Measurements from ENCODE around the gene GPR160. TPM values are rescaled to one million over a fixed set of nuclear protein-coding genes. Genes with fewer than 3 reads are reported as not detected.
"Not testable (repeated sequence)": the region's sequence is repeated elsewhere in the genome, so short reads cannot be mapped to it uniquely, and the experiment has no call there.

Gene GPR160
- polyA plus RNA-seq, 3 donors: 10.0 to 19.7 (median 11.5) TPM

DNA sequence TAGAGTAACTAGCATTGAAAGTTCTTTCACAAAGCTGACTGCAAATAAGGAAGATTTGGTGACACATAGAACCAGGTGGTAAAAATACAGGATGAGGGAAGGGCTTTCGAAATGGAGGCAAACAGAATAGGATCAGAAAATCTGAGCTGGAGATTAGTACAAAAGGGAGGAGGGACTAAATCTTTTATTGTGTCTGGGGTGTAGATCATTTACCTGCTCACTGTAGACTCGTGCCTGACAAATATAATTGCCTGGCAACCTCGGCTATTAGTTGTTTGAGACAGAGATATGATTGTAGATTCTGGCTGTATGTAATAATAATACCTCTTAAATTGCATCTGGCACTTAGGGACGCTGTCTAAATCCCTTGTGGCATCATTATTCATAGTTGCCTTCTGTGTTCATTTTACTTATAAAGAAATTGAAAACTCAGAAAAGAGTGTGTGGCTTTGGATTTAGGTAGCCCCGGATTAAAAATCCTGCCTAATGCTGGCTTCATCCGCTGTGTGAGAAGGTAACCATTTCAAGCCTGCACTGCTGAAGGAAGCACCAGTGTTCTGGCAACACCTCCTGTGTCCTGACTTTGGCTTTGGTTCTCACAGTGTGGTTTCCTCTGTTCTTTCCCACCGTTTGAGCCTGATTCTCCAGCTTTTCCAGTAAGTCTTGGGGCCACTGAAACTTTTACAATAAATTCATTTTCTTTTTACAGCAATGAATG, 25.0 kb upstream of the GPR160 start:
- TF ChIP-seq, protein P1, sequence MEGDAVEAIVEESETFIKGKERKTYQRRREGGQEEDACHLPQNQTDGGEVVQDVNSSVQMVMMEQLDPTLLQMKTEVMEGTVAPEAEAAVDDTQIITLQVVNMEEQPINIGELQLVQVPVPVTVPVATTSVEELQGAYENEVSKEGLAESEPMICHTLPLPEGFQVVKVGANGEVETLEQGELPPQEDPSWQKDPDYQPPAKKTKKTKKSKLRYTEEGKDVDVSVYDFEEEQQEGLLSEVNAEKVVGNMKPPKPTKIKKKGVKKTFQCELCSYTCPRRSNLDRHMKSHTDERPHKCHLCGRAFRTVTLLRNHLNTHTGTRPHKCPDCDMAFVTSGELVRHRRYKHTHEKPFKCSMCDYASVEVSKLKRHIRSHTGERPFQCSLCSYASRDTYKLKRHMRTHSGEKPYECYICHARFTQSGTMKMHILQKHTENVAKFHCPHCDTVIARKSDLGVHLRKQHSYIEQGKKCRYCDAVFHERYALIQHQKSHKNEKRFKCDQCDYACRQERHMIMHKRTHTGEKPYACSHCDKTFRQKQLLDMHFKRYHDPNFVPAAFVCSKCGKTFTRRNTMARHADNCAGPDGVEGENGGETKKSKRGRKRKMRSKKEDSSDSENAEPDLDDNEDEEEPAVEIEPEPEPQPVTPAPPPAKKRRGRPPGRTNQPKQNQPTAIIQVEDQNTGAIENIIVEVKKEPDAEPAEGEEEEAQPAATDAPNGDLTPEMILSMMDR (IDR thresholded peaks at IDR 0.05): no peak
- Histone ChIP-seq H3K4me2 (replicated peaks; ENCODE audit: extremely low read depth, low read length, poor library complexity, severe bottlenecking) (no peak overlapping the region), H3K9me3 (replicated peaks in 1 of 2; ENCODE audit: control insufficient read depth in 1 of 2, insufficient read depth in 1 of 2, low read length in 2 of 2) (no peaks in the 10 kb centered on the region), H2AFZ (ENCODE audit: insufficient read depth, low read depth, low read length, poor library complexity, severe bottlenecking) (no peak overlapping the region), H3K79me2 (ENCODE audit: insufficient read depth, low read length) (no peaks in the 10 kb centered on the region), H4K20me1 (ENCODE audit: insufficient read depth, low read length) (no peaks in the 10 kb centered on the region), H3K27ac (ENCODE audit: low read depth in 1 of 2, low read length in 2 of 2) (no peak overlapping the region), H3K36me3 (replicated peaks in 1 of 2; ENCODE audit: control insufficient read depth in 1 of 2, insufficient read depth in 2 of 2, low read length in 2 of 2) (no peaks in the 10 kb centered on the region), H3K4me1 (ENCODE audit: control insufficient read depth in 1 of 2, insufficient read depth in 2 of 2, low read length in 2 of 2) (no peaks in the 10 kb centered on the region), H3K4me3 (replicated peaks in 1 of 3; ENCODE audit: low read depth in 2 of 3, low read length in 3 of 3) (no peak overlapping the region), H3K27me3 (ENCODE audit: control insufficient read depth in 2 of 2, insufficient read depth in 2 of 2, low read length in 2 of 2) (no peaks in the 10 kb centered on the region), H3K9ac (ENCODE audit: insufficient read depth, low read length, poor library complexity, severe bottlenecking) (no peak overlapping the region)
- Mint-ChIP-seq H3K27ac (no peak overlapping the region), H3K4me3 (no peak overlapping the region), H3K36me3 (no peaks in the 10 kb centered on the region), H3K27me3 (ENCODE audit: low read depth in 3 of 3) (no peaks in the 10 kb centered on the region), H3K9me3 (peaks cover 0 to 3% (median 0%) of the 10 kb centered on the region in 7 donors), H3K4me1 (peaks cover 1% of the 10 kb centered on the region)
- no peak for DNase-seq
- intact Hi-C loops (cut with micrococcal nuclease): no loop called here
- 77% methylated on average over 4 of the region's 7 CpGs for WGBS (ENCODE audit: insufficient coverage)

GRCh38 chr3:170016057-170016456, 21.7 kb upstream of the GPR160 start:
- H3K4me3 ChIP-seq (replicated peaks in 1 of 3; ENCODE audit: low read depth in 2 of 3, low read length in 3 of 3): no peak overlapping the region
- H3K27ac ChIP-seq (ENCODE audit: low read depth in 1 of 2, low read length in 2 of 2): no peak overlapping the region
- TF ChIP-seq, protein P1 (IDR thresholded peaks at IDR 0.05): no peak
- H3K27me3 ChIP-seq (ENCODE audit: control insufficient read depth in 2 of 2, insufficient read depth in 2 of 2, low read length in 2 of 2): no peaks in the 10 kb centered on the region
- no peak overlapping the region for H3K4me3 Mint-ChIP-seq
- H3K79me2 ChIP-seq (ENCODE audit: insufficient read depth, low read length): no peaks in the 10 kb centered on the region
- DNase-seq: no peak
- H3K4me1 Mint-ChIP-seq: no peaks in the 10 kb centered on the region
- H3K9ac ChIP-seq (ENCODE audit: insufficient read depth, low read length, poor library complexity, severe bottlenecking): no peak overlapping the region
- H3K27me3 Mint-ChIP-seq (ENCODE audit: low read depth in 3 of 3): no peaks in the 10 kb centered on the region
- H4K20me1 ChIP-seq (ENCODE audit: insufficient read depth, low read length): no peaks in the 10 kb centered on the region
- intact Hi-C loops (cut with micrococcal nuclease): no loop called here
- no peaks in the 10 kb centered on the region for H3K36me3 ChIP-seq (replicated peaks in 1 of 2; ENCODE audit: control insufficient read depth in 1 of 2, insufficient read depth in 2 of 2, low read length in 2 of 2)
- no peak overlapping the region for H2AFZ ChIP-seq (ENCODE audit: insufficient read depth, low read depth, low read length, poor library complexity, severe bottlenecking)
- H3K4me1 ChIP-seq (ENCODE audit: control insufficient read depth in 1 of 2, insufficient read depth in 2 of 2, low read length in 2 of 2): no peaks in the 10 kb centered on the region
- H3K9me3 ChIP-seq (replicated peaks in 1 of 2; ENCODE audit: control insufficient read depth in 1 of 2, insufficient read depth in 1 of 2, low read length in 2 of 2): no peaks in the 10 kb centered on the region
- peaks cover 0 to 3% (median 0%) of the 10 kb centered on the region in 7 donors for H3K9me3 Mint-ChIP-seq
- H3K27ac Mint-ChIP-seq: no peak overlapping the region
- no peak overlapping the region for H3K4me2 ChIP-seq (replicated peaks; ENCODE audit: extremely low read depth, low read length, poor library complexity, severe bottlenecking)
- WGBS (ENCODE audit: insufficient coverage): no CpG with 5 or more reads among the region's 3 CpGs
- no peaks in the 10 kb centered on the region for H3K36me3 Mint-ChIP-seq

DNA sequence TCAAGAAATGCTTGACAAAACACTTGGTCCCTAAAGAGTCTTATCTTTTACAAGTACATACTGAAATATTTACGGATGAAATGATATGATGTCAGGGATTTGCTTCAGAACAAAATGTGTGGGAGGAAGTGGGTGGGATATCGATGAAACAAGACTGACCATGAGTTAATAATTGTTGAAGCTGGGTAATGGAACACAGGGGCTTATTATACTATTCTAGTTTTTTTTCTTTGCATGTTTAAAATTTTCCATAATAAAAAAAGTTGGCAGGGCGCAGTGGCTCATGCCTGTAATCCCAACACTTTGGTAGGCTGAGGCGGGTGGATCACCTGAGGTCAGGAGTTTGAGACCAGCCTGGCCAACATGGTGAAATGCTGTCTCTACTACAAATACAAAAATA, 18.5 kb upstream of the GPR160 start:
- H4K20me1 ChIP-seq (ENCODE audit: insufficient read depth, low read length); H3K4me3 Mint-ChIP-seq; H3K9me3 Mint-ChIP-seq; H3K27ac Mint-ChIP-seq; H3K4me1 ChIP-seq (ENCODE audit: control insufficient read depth in 1 of 2, insufficient read depth in 2 of 2, low read length in 2 of 2); H3K36me3 Mint-ChIP-seq; H2AFZ ChIP-seq (ENCODE audit: insufficient read depth, low read depth, low read length, poor library complexity, severe bottlenecking); H3K27me3 Mint-ChIP-seq (ENCODE audit: low read depth in 3 of 3); H3K9me3 ChIP-seq (replicated peaks in 1 of 2; ENCODE audit: control insufficient read depth in 1 of 2, insufficient read depth in 1 of 2, low read length in 2 of 2); H3K4me1 Mint-ChIP-seq; H3K36me3 ChIP-seq (replicated peaks in 1 of 2; ENCODE audit: control insufficient read depth in 1 of 2, insufficient read depth in 2 of 2, low read length in 2 of 2); DNase-seq; H3K4me3 ChIP-seq (replicated peaks in 1 of 3; ENCODE audit: low read depth in 2 of 3, low read length in 3 of 3); intact Hi-C loops (cut with micrococcal nuclease); H3K79me2 ChIP-seq (ENCODE audit: insufficient read depth, low read length); H3K27ac ChIP-seq (ENCODE audit: low read depth in 1 of 2, low read length in 2 of 2); H3K27me3 ChIP-seq (ENCODE audit: control insufficient read depth in 2 of 2, insufficient read depth in 2 of 2, low read length in 2 of 2); H3K4me2 ChIP-seq (replicated peaks; ENCODE audit: extremely low read depth, low read length, poor library complexity, severe bottlenecking); H3K9ac ChIP-seq (ENCODE audit: insufficient read depth, low read length, poor library complexity, severe bottlenecking): not testable (repeated sequence)
- WGBS (ENCODE audit: insufficient coverage): 90% methylated on average over 2 of the region's 4 CpGs

Data from CD14-positive monocyte (primary cell).